Choroid plexus epithelial cell (primary cell): Measurements from ENCODE around the gene POLL.

Source experiments
- DNase-seq: peaks from one replicate; pipeline ENCODE4 v3.0.0-alpha.2; 2010; ENCODE audit warnings: low read depth
- H3K4me3 ChIP-seq: 2 replicates; pipeline ENCODE4 v1.5.1; 2011; ENCODE audit warnings: low read depth, mild to moderate bottlenecking, control low read depth, low read length, moderate library complexity
- TF ChIP-seq, protein P1 (sequence below): conservative IDR thresholded peaks from 2 replicates; pipeline ENCODE4 v1.5.1; 2011; ENCODE audit warnings: low read depth, mild to moderate bottlenecking, control low read depth, inconsistent platforms, low read length, moderate library complexity

Gene POLL

DNA sequence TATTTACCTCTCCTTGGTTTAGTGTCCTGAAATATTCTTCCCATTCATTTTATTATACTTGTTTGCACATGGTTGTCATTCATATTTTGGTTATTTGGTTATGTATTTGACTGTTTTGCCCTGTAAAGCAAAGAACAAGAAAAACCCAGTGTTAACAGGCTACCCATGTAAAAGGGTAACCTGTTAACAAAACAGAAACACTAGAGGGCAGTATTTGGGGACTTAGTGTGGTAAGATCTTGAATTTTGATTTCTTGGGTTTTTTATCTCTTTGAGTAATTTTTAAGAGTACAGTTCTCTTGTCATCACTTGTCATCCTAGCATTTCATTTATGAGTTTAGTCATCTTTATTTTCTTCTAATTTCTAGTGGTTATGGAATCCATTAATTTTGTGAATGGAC, 51.3 kb downstream of the POLL start:
- TF ChIP-seq, protein P1, sequence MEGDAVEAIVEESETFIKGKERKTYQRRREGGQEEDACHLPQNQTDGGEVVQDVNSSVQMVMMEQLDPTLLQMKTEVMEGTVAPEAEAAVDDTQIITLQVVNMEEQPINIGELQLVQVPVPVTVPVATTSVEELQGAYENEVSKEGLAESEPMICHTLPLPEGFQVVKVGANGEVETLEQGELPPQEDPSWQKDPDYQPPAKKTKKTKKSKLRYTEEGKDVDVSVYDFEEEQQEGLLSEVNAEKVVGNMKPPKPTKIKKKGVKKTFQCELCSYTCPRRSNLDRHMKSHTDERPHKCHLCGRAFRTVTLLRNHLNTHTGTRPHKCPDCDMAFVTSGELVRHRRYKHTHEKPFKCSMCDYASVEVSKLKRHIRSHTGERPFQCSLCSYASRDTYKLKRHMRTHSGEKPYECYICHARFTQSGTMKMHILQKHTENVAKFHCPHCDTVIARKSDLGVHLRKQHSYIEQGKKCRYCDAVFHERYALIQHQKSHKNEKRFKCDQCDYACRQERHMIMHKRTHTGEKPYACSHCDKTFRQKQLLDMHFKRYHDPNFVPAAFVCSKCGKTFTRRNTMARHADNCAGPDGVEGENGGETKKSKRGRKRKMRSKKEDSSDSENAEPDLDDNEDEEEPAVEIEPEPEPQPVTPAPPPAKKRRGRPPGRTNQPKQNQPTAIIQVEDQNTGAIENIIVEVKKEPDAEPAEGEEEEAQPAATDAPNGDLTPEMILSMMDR = peak; percentile 46
- DNase-seq = peak; percentile 58
- no peak overlapping the region for H3K4me3 ChIP-seq

GRCh38 chr10:101535949-101536348, 52.1 kb downstream of the POLL start:
- no peak for DNase-seq
- H3K4me3 ChIP-seq = no peak overlapping the region
- TF ChIP-seq, protein P1 = no peak

DNA sequence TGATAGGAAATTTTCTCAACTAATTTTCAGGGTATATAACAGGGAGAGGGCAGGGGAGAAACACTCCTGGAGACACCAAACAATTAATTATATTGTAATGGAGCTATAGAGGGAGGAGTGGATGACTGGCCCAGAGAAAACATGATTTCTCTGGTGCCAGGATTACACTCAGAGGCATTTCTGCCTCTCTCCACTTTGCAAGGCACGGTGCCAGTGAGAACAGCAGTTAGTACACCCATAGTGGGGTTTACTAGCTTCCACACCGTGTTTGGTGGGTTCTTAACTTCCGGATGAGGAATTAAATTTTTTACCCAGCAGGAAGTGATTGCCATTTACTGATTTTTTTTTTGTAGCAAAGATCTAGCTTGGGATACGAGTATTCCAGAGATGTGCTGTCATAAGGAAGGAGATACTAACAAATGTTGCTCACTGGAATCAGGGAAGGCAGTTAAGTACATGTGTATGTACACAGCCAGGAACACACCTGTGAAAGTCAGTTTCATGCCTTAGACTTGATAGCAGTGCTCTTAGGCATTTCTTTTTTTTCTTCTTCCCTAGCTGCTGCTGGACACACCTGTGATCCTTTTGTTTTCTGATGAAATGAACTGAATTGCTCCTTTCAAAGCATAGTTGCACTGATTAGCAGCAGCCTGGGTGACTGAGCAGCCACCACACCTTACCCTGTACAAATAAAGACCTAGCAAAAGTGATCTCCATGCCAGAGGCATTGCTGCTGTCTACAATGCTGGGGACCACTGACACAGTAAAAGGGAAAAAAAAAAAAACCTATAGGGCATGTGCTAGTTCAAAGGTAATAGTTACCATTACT, 58.1 kb downstream of the POLL start:
- TF ChIP-seq, protein P1 = no peak

DNA sequence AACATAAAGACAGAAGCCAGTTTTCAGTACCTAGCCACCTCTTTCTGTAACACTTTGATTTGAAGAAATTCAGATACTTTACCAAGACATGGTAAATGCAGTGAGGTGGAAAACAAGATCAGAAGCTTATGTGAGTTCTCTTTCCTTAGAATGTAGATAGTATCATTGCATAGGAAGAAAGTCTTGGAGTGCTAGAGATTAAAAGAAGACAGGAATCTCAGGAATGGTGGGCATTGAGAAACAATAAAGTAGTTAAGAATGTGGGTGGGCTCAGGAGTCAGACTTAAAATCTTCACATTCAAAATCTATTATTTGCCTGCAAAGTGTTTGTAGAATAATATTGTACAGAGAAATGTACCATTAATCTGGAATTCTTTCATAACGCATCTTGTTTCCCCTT, 58.9 kb downstream of the POLL start:
- H3K4me3 ChIP-seq = no peak overlapping the region
- TF ChIP-seq, protein P1 = no peak
- peak; percentile 14 for DNase-seq

More for the DNA sequence above, 58.1 kb downstream of the POLL start:
- no peak overlapping the region for H3K4me3 ChIP-seq
- no peak for DNase-seq
